ENCODE measurements around the gene PEDS1.
"Not testable (repeated sequence)": the region's sequence is repeated elsewhere in the genome, so short reads cannot be mapped to it uniquely, and the experiment has no call there.

PEDS1 gene

DNA sequence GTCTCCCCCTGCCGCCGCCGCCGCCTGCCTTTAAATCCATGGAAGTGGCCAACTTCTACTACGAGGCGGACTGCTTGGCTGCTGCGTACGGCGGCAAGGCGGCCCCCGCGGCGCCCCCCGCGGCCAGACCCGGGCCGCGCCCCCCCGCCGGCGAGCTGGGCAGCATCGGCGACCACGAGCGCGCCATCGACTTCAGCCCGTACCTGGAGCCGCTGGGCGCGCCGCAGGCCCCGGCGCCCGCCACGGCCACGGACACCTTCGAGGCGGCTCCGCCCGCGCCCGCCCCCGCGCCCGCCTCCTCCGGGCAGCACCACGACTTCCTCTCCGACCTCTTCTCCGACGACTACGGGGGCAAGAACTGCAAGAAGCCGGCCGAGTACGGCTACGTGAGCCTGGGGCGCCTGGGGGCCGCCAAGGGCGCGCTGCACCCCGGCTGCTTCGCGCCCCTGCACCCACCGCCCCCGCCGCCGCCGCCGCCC, 37.6 kb upstream of the PEDS1 start:
- peak overlapping the region; percentile 95 for H3K27ac ChIP-seq
- no peak for DNase-seq (ENCODE audit: low read depth, low spot score)

DNA sequence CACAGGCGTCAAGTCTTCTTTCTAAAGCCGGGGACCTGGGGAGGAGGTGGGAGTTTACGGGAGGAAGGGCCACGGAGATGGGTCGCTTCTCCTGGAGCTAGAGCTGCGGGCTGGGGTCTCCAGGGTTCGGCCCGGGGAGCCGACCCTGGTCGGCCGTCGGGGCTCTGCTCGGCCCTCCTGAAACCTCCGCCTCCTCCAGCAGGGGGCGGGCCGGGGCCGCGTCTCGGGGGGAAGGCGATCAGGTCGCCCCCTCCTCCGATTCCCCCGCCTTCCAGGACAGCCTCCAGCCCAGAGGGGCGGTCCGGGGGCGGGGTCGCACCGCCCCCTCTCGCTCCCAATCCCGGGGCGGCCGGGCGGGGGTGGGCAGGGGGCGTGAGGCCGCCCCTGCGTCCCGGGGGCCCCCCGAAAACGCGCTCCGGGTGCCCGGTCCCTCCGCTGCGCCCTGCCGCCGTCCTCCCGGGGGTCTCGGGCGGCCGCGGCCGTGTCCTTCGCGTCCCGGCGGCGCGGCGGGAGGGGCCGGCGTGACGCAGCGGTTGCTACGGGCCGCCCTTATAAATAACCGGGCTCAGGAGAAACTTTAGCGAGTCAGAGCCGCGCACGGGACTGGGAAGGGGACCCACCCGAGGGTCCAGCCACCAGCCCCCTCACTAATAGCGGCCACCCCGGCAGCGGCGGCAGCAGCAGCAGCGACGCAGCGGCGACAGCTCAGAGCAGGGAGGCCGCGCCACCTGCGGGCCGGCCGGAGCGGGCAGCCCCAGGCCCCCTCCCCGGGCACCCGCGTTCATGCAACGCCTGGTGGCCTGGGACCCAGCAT, 36.9 kb upstream of the PEDS1 start, which contains the start of gene CEBPB:
TSS of gene CEBPB (plus strand) at position 580 of the 814 bp plus-strand sequence. CDS start at position 784, 204 bp downstream.
- H3K27ac ChIP-seq, result peak within 1 kb of the TSS; percentile 95
- DNase-seq (ENCODE audit: low read depth, low spot score), result no peak

GRCh38 chr20:50189681-50190250, 36.2 kb upstream of the PEDS1 start:
- no peak for DNase-seq (ENCODE audit: low read depth, low spot score)

DNA sequence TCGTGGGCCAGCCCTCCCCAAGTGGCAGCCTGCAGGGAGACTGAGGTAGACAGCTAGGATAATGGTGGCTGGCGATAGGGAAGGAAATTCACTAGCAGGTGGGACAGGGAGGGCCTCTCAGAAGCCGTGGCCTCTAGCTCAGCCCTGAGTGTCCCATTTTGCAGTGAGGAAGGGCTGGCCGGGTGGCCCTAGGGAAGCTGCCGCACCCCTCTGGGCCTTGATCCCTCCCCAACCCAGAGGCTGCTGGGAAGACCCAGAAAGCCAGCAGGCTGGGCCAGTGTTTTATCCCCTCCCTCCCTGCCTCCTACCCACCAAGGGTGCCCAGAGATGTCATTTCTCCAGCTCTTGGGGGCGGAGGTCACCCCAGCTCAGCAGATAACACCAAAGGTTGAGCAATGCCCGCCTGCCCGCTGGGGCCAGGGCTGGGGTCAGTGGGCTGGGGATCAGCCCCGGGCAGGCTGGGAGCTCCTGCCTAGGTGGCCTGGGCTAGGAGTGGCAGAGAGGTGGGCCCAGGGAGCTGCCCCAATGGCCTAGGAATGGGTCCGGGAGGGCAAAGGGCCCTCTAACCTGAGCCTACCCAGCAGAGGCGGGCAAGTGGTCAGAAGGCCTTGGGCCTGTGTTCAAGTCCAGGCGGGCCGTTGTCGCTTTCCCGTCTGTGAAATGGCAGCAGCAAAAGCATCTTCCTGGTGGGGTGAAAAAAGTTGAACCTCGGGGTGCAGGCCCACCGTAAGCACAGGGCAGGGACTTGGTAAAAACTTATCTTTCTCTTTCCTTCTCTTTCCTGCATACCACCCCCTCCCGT, 35.6 kb upstream of the PEDS1 start:
- no peak overlapping the region for H3K27ac ChIP-seq
- no peak for DNase-seq (ENCODE audit: low read depth, low spot score)

More at GRCh38 chr20:50189681-50190250, 36.2 kb upstream of the PEDS1 start:
- H3K27ac ChIP-seq, result no peak overlapping the region

GRCh38 chr20:50188287-50188688, 34.8 kb upstream of the PEDS1 start:
- H3K27ac ChIP-seq, result no peak overlapping the region
- no peak for DNase-seq (ENCODE audit: low read depth, low spot score)

DNA sequence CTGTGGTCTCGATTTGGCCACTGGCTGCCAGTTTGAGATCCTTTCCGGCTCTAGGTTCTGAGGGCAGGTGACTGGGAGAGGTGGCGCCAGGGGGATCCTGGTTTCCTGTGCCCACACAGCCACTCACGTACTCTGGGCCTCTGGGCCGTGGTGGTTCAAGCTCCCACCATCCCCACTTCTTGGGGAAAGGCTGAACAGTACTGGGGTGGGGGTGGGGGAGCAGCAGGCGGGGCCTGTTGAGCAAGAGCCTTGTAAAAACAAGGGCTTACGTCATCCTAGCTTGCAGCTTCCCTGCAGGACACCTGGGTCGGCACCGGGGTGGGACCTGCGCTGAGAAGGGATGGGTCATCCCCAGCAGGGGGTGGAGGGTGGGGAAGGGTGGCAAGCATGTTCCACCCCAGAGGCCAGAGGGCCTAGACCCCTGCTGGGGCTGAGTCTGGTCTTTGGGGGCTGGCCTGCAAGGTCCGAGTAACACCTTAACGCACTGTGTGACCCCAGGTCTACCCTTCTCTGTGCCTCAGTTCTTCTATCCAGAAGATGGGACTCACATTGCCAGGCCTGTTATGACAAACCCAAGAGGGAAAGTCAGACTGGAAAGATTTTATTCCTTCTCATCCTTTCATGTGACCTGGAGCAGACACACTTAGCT, 34.0 kb upstream of the PEDS1 start:
- DNase-seq (ENCODE audit: low read depth, low spot score), result no peak
- H3K27ac ChIP-seq, result no peak overlapping the region

DNA sequence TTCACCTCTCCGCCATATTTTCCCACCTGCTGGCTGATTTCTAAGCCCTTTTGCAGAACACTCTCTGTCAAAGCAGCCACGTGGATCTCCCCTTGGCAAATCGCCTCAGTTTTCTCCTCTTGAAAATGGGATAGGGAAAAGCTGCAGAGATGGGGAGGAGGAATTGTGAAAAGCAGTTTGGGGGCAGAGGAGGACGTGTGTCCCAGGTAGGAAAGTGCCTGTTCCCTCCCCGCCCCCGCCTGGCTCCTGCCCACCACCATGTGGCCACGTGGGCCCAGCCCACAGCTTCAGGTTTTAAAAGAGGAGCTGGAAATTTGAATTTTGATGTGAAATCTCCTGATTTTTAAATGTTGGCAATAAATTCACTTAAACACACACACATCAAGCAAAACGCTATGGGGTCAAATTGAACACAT, 33.5 kb upstream of the PEDS1 start:
- no peak overlapping the region for H3K27ac ChIP-seq
- no peak for DNase-seq (ENCODE audit: low read depth, low spot score)

DNA sequence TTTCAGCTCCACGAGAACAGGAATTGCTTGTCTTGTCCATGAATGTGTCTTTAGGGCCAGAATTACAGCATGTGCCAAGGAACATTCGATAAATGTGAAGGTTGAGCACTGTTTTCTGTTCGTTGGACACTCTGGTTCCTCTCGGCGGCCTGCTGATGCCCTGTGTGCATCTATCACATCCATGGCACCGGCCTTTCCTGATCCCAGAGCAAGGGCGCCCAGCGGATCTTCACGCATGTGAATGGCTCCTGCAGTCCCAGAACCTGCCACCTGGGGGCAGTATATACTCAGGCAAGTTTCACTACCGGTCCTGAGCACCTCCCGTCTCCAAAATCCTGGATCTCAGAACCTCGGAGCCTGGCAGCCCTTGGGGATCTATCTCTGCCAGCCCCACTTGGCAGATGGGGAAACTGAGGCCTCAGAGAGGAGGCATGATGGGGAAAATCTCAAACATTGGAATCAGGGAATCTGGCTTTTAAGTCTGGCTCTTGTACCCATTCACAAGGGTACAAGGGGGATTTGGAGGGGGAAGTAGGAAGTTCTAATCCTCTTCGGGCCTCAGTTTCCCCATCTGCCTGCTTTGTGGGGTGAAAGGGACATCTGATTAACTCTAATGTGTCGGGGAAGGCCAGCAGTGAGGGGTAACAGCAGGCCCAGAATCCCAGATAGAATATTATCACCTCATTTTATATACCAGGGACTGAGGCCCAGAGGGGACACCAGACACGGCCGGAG, 32.8 kb upstream of the PEDS1 start:
- DNase-seq (ENCODE audit: low read depth, low spot score), result no peak

GRCh38 chr20:50185426-50185825, 31.9 kb upstream of the PEDS1 start:
- no peak overlapping the region for H3K27ac ChIP-seq
- DNase-seq (ENCODE audit: low read depth, low spot score), result no peak

More for the DNA sequence above, 32.8 kb upstream of the PEDS1 start:
- H3K27ac ChIP-seq, result no peak overlapping the region

- DNase-seq (ENCODE audit: low read depth, low spot score), result no peak
- no peak overlapping the region for H3K27ac ChIP-seq
Measured at GRCh38 chr20:50182346-50182745, 28.8 kb upstream of the PEDS1 start.

DNA sequence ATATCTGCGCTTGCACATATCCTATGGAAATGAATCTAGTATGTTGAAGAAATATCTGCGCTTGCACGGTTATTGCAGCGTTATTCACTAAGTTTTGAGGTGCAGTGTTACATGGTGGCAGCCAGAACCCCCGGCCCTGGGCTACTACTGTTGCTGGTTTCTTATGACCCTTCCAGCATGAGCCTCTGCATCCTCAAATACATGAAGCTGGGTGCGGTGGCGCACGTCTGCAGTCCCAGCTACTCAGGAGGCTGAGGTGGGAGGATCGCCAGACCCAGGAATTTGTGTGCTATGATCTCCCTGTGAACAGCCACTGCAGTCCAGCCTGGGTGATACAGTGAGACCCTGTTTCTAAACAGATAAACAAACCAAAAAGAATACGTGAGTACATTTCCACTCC, 27.8 kb upstream of the PEDS1 start:
- no peak for DNase-seq (ENCODE audit: low read depth, low spot score)
- H3K27ac ChIP-seq, result no peak overlapping the region

DNA sequence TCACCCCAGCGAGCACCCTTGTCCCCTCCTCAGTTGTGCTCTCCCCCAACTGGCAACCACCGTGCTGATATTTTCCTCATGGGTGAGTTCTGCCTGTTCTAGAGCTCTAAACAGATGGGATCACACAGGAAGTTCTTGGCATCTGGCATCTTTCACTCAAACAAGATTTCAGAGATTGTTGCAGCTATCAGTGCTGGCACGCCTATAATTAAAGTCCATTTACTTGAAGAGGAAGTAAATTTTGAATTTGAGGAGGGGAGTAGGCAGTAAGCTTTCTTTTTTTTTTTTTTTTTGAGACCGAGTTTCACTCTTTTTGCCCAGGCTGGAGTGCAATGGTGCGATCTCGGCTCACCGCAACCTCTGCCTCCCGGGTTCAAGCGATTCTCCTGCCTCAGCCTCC, 25.1 kb upstream of the PEDS1 start:
- not testable (repeated sequence) for DNase-seq (ENCODE audit: low read depth, low spot score); H3K27ac ChIP-seq

DNA sequence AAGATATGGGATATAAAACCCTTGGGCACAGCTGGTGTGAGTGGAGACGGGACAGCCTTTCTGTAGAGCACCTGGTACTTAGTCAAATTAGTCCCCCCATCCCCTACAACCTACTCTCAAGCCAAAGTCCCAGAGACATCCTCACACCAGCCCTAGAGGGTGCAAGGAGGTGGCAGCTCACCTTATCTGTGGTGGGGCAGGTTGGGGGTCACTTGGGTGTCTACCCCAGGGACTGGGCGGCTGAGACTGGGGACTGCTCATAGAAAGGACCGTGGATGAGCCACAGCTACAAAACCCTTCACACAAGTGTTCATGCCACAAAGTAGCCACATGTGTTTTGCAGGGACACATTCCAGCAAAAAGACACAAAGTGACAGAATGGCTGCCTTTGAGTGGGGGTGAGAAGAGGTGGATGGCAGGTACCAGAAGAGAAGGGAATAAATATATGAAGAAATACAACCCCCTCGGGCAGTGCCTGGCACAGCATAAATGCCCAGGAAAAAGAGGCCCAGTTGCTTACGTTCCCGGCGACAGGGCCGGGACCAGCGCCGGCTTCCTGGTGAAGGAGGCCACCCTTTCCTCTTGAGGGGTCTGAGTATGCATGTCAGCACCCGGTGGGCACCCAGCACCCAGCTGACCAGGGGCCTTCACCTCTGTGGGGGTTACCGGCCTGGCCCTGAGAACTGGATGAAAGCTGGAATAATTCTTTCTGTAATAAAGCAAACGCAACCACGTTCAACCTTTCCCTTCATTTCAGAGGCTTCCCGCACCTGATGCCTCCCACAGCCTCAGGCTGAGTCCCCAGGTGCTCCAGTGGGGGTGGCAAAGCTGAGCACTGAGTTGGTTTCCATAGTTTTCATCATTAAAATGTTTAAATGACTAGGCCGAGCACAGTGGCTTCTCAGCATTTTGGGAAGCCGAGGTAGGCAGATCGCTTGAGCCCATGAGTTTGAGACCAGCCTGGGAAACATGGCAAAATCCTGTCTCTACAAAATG, 22.7 kb upstream of the PEDS1 start:
- DNase-seq (ENCODE audit: low read depth, low spot score), result no peak
- no peak overlapping the region for H3K27ac ChIP-seq

DNA sequence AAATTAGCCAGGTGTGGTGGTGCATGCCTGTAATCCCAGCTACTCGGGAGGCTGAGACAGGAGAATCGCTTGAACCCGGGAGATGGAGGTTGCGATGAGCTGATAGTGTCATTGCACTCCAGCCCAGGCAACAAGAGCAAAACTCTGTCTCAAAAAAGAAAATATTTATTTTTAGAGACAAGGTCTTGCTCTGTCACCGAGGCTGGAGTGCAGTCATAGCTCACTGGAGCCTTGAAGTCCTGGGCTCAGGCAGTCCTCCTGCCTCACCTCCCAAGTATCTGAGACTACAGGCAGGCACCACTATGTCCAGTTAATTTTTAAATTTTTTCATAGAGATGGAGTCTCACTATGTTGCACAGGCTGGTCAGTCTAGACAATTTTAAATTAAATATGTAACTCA, 20.9 kb upstream of the PEDS1 start:
- DNase-seq (ENCODE audit: low read depth, low spot score), result no peak
- H3K27ac ChIP-seq, result no peak overlapping the region

DNA sequence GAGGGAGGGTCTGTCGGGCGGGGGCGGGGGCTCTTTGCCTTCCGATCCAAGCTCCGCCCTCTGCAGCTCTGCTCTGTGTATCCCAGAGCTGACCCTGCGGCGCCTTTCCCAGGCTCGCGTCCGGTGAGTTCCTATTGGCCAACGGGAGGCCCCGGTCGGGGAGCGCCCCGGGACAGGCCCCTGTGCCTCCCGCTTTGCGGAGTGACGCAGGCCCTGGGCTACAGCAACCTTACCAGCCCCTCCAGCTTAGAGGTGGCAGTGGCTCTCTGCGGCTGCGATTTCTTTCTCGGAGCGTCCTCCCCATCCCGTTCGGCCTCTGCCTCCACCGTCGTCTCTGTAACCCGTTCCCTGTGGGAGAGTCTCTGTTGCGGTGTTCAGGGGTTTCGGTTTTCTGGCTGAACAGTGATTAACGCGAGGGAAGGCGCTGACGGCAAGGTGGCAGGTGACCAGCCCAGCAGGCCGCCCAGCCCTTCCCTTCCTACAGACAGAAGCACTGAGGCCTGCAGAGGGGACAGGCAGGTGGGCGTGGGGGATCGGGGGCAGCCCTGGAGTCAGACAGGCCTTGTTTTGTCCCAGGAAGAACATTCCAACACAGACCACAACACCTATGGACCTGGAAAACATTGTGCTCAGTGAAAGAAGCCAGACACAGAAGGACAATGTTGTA, 19.0 kb upstream of the PEDS1 start:
- peak overlapping the region; percentile 46 for H3K27ac ChIP-seq
- no peak for DNase-seq (ENCODE audit: low read depth, low spot score)

GRCh38 chr20:50170549-50171220, 17.2 kb upstream of the PEDS1 start:
- DNase-seq (ENCODE audit: low read depth, low spot score), result no peak
- H3K27ac ChIP-seq, result no peak overlapping the region

DNA sequence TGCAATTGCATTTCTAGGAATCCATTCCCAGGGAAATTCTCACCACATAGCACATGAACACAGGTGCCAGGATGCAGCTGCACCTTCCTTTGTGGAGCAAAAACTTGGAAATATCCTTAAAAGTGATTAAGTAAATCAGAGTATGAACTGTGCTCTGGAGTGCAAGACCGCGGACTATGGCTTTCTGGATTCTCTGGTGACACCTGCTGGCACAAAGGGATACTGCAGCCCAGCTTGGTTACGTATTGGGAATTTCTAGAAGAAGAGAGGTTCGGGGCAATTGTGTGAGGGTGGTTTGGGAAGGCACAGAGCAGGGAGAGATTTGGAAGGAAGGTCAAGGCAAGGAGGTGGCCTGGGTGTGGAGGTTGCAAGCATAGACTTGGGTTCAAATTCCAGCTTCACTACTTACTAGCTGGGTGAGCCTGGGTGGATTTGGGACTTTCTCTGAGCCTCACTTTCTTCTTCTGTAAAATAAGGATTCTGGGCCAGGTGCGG, 15.9 kb upstream of the PEDS1 start:
- DNase-seq (ENCODE audit: low read depth, low spot score), result no peak
- no peak overlapping the region for H3K27ac ChIP-seq
